Activated CD4-positive, alpha-beta memory T cell treated with anti-CD3 and anti-CD28 coated beads for 36 hours (primary cell): ENCODE results near the gene OTOS. TPM values are rescaled to one million over a fixed set of nuclear protein-coding genes. Genes with fewer than 3 reads are reported as not detected.

ENCODE experiments used
- CTCF ChIA-PET: fragments of 350-600 bp; sonication (Branson Sonifier 250); formaldehyde crosslinking; loops from one replicate; lab custom pipeline; 2021; ENCODE audit warnings: antibody characterized with exemption, inconsistent platforms; lab: Charles Lee
- POLR2A ChIA-PET: fragments of 350-600 bp; sonication (Branson Sonifier 250); formaldehyde crosslinking; loops from one replicate; lab custom pipeline; 2021; ENCODE audit warnings: antibody characterized with exemption; lab: Charles Lee
- DNase-seq: peaks from one replicate; pipeline ENCODE4 v3.0.0-alpha.2; 2020
- H3K27ac Mint-ChIP-seq: one replicate; pipeline ENCODE4 v1.8.0; 2021; ENCODE audit warnings: mixed read lengths
- H3K27me3 Mint-ChIP-seq: one replicate; pipeline ENCODE4 v1.8.0; 2021; ENCODE audit warnings: mixed read lengths
- H3K36me3 Mint-ChIP-seq: one replicate; pipeline ENCODE4 v1.8.0; 2021; ENCODE audit warnings: mixed read lengths
- H3K4me1 Mint-ChIP-seq: one replicate; pipeline ENCODE4 v1.8.0; 2021; ENCODE audit warnings: low read depth, mixed read lengths
- H3K4me3 Mint-ChIP-seq: one replicate; pipeline ENCODE4 v1.8.0; 2021; ENCODE audit warnings: mild to moderate bottlenecking, mixed read lengths
- H3K9me3 Mint-ChIP-seq: one replicate; pipeline ENCODE4 v1.8.0; 2021; ENCODE audit warnings: mixed read lengths
- intact Hi-C: fragments of 100-400 bp; cut with micrococcal nuclease; formaldehyde crosslinking; loops from one replicate; pipeline ENCODE4 v1.15.1; 2023
- total RNA-seq, 2 experiments: library from RNA; stranded (reverse); gene quantifications; one replicate each; pipeline ENCODE4 v1.2.3, GENCODE V29; 2021

The OTOS gene
- total RNA-seq, 2 experiments from 2014 or later: not detected

- Mint-ChIP-seq H3K36me3 (no peaks in the 10 kb centered on the region), H3K9me3 (peaks cover 21% of the 10 kb centered on the region), H3K27ac (no peak overlapping the region), H3K4me1 (no peaks in the 10 kb centered on the region), H3K27me3 (peaks cover 36% of the 10 kb centered on the region), H3K4me3 (no peak overlapping the region)
- intact Hi-C loops: no loop called here
- CTCF ChIA-PET: interaction anchor here (1.1 kb wide), 1 partner anchor 155 kb away, joined by 3 read pairs; no protein-coding TSS in a partner anchor
- POLR2A ChIA-PET: no interaction called here
- no peak for DNase-seq
Measured at GRCh38 chr2:240089306-240089705, 51.2 kb downstream of the OTOS start.

Other genes starting within 250 kb of the OTOS start
- 100 to 1,000 TPM; 133 to 134 TPM for gene NDUFA10, start 115.3 kb downstream of the OTOS start, total RNA-seq
- gene OR6B2, start 110.2 kb downstream of the OTOS start, total RNA-seq: not detected
- not detected for gene OR6B3, start 87.1 kb downstream of the OTOS start, total RNA-seq
- gene COPS9, start 4.4 kb downstream of the OTOS start, total RNA-seq: 10 to 100 TPM; 85.2 to 99.9 TPM